K562 (cell line): Measurements from ENCODE around the gene NDUFA7. TPM values are rescaled to one million over a fixed set of nuclear protein-coding genes. Genes with fewer than 3 reads are reported as not detected.

Source experiments
- BCOR ChIP-seq: fragments of 450-650 bp; IDR thresholded peaks from 2 replicates; pipeline ENCODE4 v1.6.1; 2016
- ELF1 ChIP-seq: fragments of 200-800 bp; sonication (Bioruptor generic); IDR thresholded peaks from 2 replicates; pipeline ENCODE4 v1.6.1; 2016; ENCODE audit warnings: missing genetic modification characterization, missing compliant biosample characterization
- ERF ChIP-seq: fragments of 450-650 bp; formaldehyde crosslinking; IDR thresholded peaks from 2 replicates; pipeline ENCODE4 v1.4.0; 2020; ENCODE audit warnings: mild to moderate bottlenecking, mixed read lengths
- HBP1 ChIP-seq: fragments of 450-650 bp; formaldehyde crosslinking; IDR thresholded peaks from 2 replicates; pipeline ENCODE4 v1.4.0; 2022; ENCODE audit warnings: missing genetic modification characterization
- IFI16 ChIP-seq: fragments of 250-450 bp; sonication (Bioruptor Pico); IDR thresholded peaks from 2 replicates; pipeline ENCODE4 v2.1.2; 2022; ENCODE audit warnings: mild to moderate bottlenecking, inconsistent platforms
- KDM5B ChIP-seq: fragments of 200-600 bp; sonication (generic); IDR thresholded peaks from 2 replicates; pipeline ENCODE4 v1.6.1; 2012; ENCODE audit warnings: low read depth, mild to moderate bottlenecking, moderate library complexity, low read length, control low read depth, inconsistent platforms; ENCODE audit not compliant: insufficient replicate concordance
- MXI1 ChIP-seq: IDR thresholded peaks from 2 replicates; pipeline ENCODE4 v1.6.1; 2011; ENCODE audit warnings: low read depth, mild to moderate bottlenecking, improper control_type of control experiment, low read length
- MYNN ChIP-seq, 2 experiments: sonication (generic); formaldehyde crosslinking in 1 of 2; IDR thresholded peaks; 2 replicates each; pipeline versions ENCODE4 v1.5.0 to v1.6.1; 2016 to 2020; ENCODE audit warnings: antibody characterized with exemption in 1 of 2, missing genetic modification reagents in 1 of 2
- PBX2 ChIP-seq, 2 experiments: IDR thresholded peaks in 1 of 2; conservative IDR thresholded peaks in 1 of 2; 2 replicates each; pipeline ENCODE4 v1.6.1; 2016; ENCODE audit warnings: low read depth in 2 of 2, mild to moderate bottlenecking in 1 of 2, missing compliant biosample characterization in 1 of 2, missing genetic modification characterization in 1 of 2, moderate library complexity in 1 of 2
- POLR2H ChIP-seq: IDR thresholded peaks from 2 replicates; pipeline ENCODE4 v1.6.1; 2016; ENCODE audit warnings: missing genetic modification characterization, low read depth, mild to moderate bottlenecking, control low read depth, missing compliant biosample characterization, moderate library complexity
- PRDM10 ChIP-seq: fragments of 450-650 bp; IDR thresholded peaks from 2 replicates; pipeline ENCODE4 v1.6.1; 2018; ENCODE audit not compliant: partially characterized antibody
- SIRT6 ChIP-seq: IDR thresholded peaks from one replicate; pipeline ENCODE4 v1.6.1; 2012; ENCODE audit warnings: low read depth, mild to moderate bottlenecking, control low read depth, inconsistent platforms, low read length, moderate library complexity
- SNRNP70 ChIP-seq: fragments of 200-400 bp; formaldehyde crosslinking; optimal IDR thresholded peaks from 2 replicates; pipeline ENCODE3; 2017; ENCODE audit warnings: low read depth, low read length
- THRB ChIP-seq: fragments of 450-650 bp; formaldehyde crosslinking; conservative IDR thresholded peaks from 2 replicates; pipeline ENCODE4 v1.4.0; 2022; ENCODE audit warnings: mild to moderate bottlenecking, missing genetic modification characterization
- ZNF740 ChIP-seq, 3 experiments: fragments of 200-800 bp in 1 of 3; sonication (Bioruptor generic) in 1 of 3; sonication (generic) in 1 of 3; formaldehyde crosslinking in 1 of 3; IDR thresholded peaks; 2 replicates each; pipeline versions ENCODE4 v1.6.1 to v1.8.0; 2016 to 2022; ENCODE audit warnings: mild to moderate bottlenecking in 2 of 3, missing compliant biosample characterization in 2 of 3, missing genetic modification characterization in 2 of 3, missing genetic modification reagents in 1 of 3
- polyA plus RNA-seq, 8 experiments: library from polyadenylated mRNA; depleted of rRNA in 4 of 8; stranded (reverse) in 5 of 8; unstranded in 3 of 8; fragments of >200 nt; fragmentation: Nextera tagmentation in 2 of 8; fragmentation: Illumina TruSeq in 1 of 8; extraction: Ambion mirVana in 2 of 8; extraction: Trizol in 1 of 8; gene quantifications; 2 replicates each; pipeline versions ENCODE4 v1.2.1 to v1.2.3, GENCODE V29; 2011 to 2014; ENCODE audit warnings: inconsistent platforms in 1 of 8, missing spikeins in 1 of 8
- total RNA-seq, 7 experiments: library from RNA; depleted of rRNA in 6 of 7; stranded (reverse); fragments of >200 nt in 6 of 7; fragmentation: Illumina TruSeq in 2 of 7; extraction: Trizol in 2 of 7; gene quantifications; 2 replicates each; pipeline versions ENCODE4 v1.2.1 to v1.2.3, GENCODE V29; 2011 to 2021; ENCODE audit warnings: low replicate concordance in 1 of 7

The NDUFA7 gene
- total and polyA plus RNA-seq, 9 of the 15 experiments (the other 6 are each of a cell fraction or from before 2014, with no cell fraction given): 70.8 to 348 (median 142) TPM

- no peak for TF ChIP-seq ELF1
- TF ChIP-seq ZNF740 (CRISPR knock-in tag; IDR thresholded peaks at IDR 0.05): no peak
- 0 out of 4 replicates have a peak, but pooled peaks of 1 of the 2 experiments have one; percentile 24 for TF ChIP-seq ZNF740 (tag; IDR thresholded peaks at IDR 0.05)
- peak; percentile 93 for TF ChIP-seq SNRNP70
- TF ChIP-seq THRB (CRISPR knock-in tag): peak; percentile 90
- 0 out of 2 replicates have a peak, but pooled peaks have one; percentile 22 for TF ChIP-seq POLR2H (tag)
- 0 out of 2 replicates have a peak, but pooled peaks have one; percentile 6 for TF ChIP-seq ERF (CRISPR knock-in tag)
- TF ChIP-seq MYNN (IDR thresholded peaks at IDR 0.05): peak; percentile 16
- no peak for TF ChIP-seq MYNN (CRISPR knock-in tag; IDR thresholded peaks at IDR 0.05)
- no peak for TF ChIP-seq PBX2 (CRISPR knock-in tag; IDR thresholded peaks at IDR 0.05; ENCODE audit: low read depth)
- TF ChIP-seq PBX2 (tag; conservative IDR thresholded peaks at IDR 0.05; ENCODE audit: low read depth): no peak
- TF ChIP-seq MXI1: 0 out of 2 replicates have a peak, but pooled peaks have one; percentile 13
- TF ChIP-seq KDM5B: peak; percentile 13
- TF ChIP-seq HBP1 (CRISPR knock-in tag): peak; percentile 18; the same call in 1 of the 2 replicates
- no peak for TF ChIP-seq BCOR
- TF ChIP-seq IFI16 (CRISPR knock-in tag): no peak
- TF ChIP-seq SIRT6: peak; percentile 82
- no peak for TF ChIP-seq PRDM10
These were observed 2.6 kb upstream of the NDUFA7 start (continued) for GRCh38 chr19:8323781-8324185.
